ENCODE data around the gene SLC16A9.

The SLC16A9 gene

GRCh38 chr10:59621771-59622170 is 87.9 kb downstream of the SLC16A9 start (continued):
- no peak for TF ChIP-seq ZFP37 (tag by site-specific recombination; IDR thresholded peaks at IDR 0.05)
- no peak for TF ChIP-seq ZNF654 (tag by site-specific recombination; IDR thresholded peaks at IDR 0.05; ENCODE audit: low read depth)
- no peak for TF ChIP-seq ZNF280C (tag by site-specific recombination; IDR thresholded peaks at IDR 0.05)
- TF ChIP-seq ZNF121 (tag by site-specific recombination; IDR thresholded peaks at IDR 0.05), result no peak
- no peak for TF ChIP-seq ZNF302 (tag by site-specific recombination; IDR thresholded peaks at IDR 0.05; ENCODE audit: low read depth)
- TF ChIP-seq ZNF350 (tag by site-specific recombination; IDR thresholded peaks at IDR 0.05), result no peak
- TF ChIP-seq PRDM2 (tag by site-specific recombination; IDR thresholded peaks at IDR 0.05; ENCODE audit: borderline replicate concordance), result no peak
- TF ChIP-seq ZNF2 (tag by site-specific recombination; IDR thresholded peaks at IDR 0.05), result no peak
- no peak for TF ChIP-seq ZFP41 (tag by site-specific recombination; IDR thresholded peaks at IDR 0.05; ENCODE audit: borderline replicate concordance)
- no peak for TF ChIP-seq ZNF169 (tag by site-specific recombination; IDR thresholded peaks at IDR 0.05)
- no peak for TF ChIP-seq HIC1 (tag by site-specific recombination; IDR thresholded peaks at IDR 0.05)
- TF ChIP-seq ZNF518A (tag by site-specific recombination; conservative IDR thresholded peaks at IDR 0.05; ENCODE audit: low read depth), result no peak
- no peak for TF ChIP-seq ZNF670 (tag by site-specific recombination; IDR thresholded peaks at IDR 0.05; ENCODE audit: low read depth)
